Ectodermal cell (in vitro differentiated cells): ENCODE data around the gene CACNA1H.

Experiments used
- H3K27ac ChIP-seq: 2 replicates; pipeline ENCODE4 v1.7.0; 2013; ENCODE audit warnings: mild to moderate bottlenecking, low read depth, low read length; ENCODE audit not compliant: insufficient read depth, poor library complexity, severe bottlenecking
- H3K27me3 ChIP-seq: 2 replicates; pipeline ENCODE4 v1.7.0; 2013; ENCODE audit warnings: mild to moderate bottlenecking, low read length; ENCODE audit not compliant: insufficient read depth, control insufficient read depth, poor library complexity, severe bottlenecking
- H3K36me3 ChIP-seq: one replicate; pipeline ENCODE4 v1.7.0; 2013; ENCODE audit warnings: low read length; ENCODE audit not compliant: control insufficient read depth, insufficient read depth
- H3K4me1 ChIP-seq: one replicate; pipeline ENCODE4 v1.7.0; 2013; ENCODE audit warnings: low read length; ENCODE audit not compliant: control insufficient read depth, insufficient read depth
- H3K4me3 ChIP-seq: 2 replicates; pipeline ENCODE4 v1.7.0; 2013; ENCODE audit warnings: low read depth, low read length, control low read depth; ENCODE audit not compliant: insufficient read depth
- H3K9me3 ChIP-seq: 2 replicates; pipeline ENCODE4 v1.7.0; 2013; ENCODE audit warnings: mild to moderate bottlenecking, low read length, moderate library complexity; ENCODE audit not compliant: control insufficient read depth
- WGBS, 2 experiments: methylation state at CpG; one replicate each; pipeline ENCODE4 v1.1.7; 2013; ENCODE audit warnings: missing lambda C conversion rate in 2 of 2; 5-methylcytosine and 5-hydroxymethylcytosine counted together

CACNA1H gene

DNA sequence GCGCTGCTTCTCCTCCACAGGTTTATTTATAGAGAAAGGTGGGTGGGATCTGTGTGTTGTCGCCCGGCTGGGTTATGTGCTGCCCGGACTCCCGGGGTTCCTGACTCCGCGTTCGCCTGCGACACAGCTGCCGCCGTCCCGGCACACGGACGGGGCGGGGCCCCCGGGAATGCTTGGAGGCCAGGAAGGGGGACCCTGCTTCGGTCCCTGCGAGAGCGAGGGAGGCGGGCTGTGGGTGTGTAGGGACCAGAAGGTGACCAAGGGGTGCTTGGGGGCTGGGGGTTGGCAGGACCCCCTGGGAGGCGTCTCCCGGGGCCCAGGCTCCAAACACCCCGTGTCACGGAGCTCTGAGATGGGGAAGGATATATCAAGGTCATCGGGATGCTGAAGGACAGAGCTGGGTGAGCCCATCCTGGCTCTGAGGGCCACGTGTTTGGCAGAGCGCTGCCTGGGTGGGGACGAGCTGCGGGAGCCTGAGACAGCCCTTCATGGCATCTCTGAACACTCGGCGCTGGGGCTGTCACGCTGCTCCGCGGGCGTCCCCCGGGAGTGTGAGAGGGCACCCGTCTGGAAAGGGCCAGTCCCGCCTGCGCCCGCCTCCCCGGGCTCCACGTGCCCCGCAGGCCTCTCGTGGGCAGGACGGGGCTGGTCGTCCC, 4.2 kb downstream of the CACNA1H start:
- Histone ChIP-seq H3K27ac (no peak overlapping the region), H3K4me1 (peaks cover 32% of the 10 kb centered on the region), H3K9me3 (no peaks in the 10 kb centered on the region), H3K27me3 (peaks cover 8% of the 10 kb centered on the region), H3K4me3 (no peak overlapping the region), H3K36me3 (no peaks in the 10 kb centered on the region)
- WGBS, 2 experiments = 94 to 96% methylated on average over 46 of the region's 46 CpGs

GRCh38 chr16:1157639-1158455, 4.9 kb downstream of the CACNA1H start:
- Histone ChIP-seq H3K36me3 (no peaks in the 10 kb centered on the region), H3K4me3 (no peak overlapping the region), H3K27me3 (peaks cover 8% of the 10 kb centered on the region), H3K9me3 (no peaks in the 10 kb centered on the region), H3K27ac (no peak overlapping the region), H3K4me1 (peaks cover 31% of the 10 kb centered on the region)
- WGBS, 2 experiments = 94 to 95% methylated on average over 40 of the region's 40 CpGs

GRCh38 chr16:1158456-1159324, 5.8 kb downstream of the CACNA1H start:
- WGBS, 2 experiments = 79% methylated on average over 65 of the region's 65 CpGs
- no peaks in the 10 kb centered on the region for H3K36me3 ChIP-seq
- H3K27me3 ChIP-seq = peaks cover 8% of the 10 kb centered on the region
- no peak overlapping the region for H3K4me3 ChIP-seq
- H3K4me1 ChIP-seq = peaks cover 31% of the 10 kb centered on the region
- no peak overlapping the region for H3K27ac ChIP-seq
- no peaks in the 10 kb centered on the region for H3K9me3 ChIP-seq

DNA sequence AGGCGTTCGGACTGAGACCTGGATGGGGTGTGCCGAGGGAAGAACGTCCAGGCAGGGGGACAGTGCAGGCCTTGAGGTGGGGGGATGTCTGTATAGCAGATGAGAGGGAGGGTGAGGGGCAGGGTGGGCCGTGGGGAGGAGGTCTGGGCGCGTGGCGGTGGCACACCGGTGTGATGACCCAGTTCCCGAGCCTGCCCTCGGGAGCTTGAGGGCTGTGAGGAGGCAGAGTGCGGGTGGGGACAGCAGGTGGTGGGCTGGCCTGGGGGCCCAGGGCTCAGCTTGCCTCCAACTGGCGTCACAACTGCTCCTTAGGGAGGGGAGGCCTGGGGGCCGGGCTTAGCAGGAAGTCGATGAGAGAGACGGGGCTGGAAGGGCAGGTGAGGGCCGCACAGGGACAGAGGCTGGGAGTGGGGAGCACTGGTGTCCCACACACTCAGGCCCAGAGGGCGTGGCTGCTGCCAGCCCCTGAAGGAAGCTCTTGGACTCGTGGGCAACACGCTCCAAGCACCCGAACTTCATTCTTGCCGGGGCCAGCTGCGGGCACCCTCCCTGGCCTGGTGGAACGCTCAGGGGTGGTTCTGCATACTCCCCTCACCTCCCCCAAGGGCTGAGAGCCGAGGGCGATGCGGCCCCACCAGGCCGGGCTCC, 6.5 kb downstream of the CACNA1H start:
- H3K9me3 ChIP-seq = no peaks in the 10 kb centered on the region
- H3K27ac ChIP-seq = no peak overlapping the region
- H3K4me3 ChIP-seq = no peak overlapping the region
- no peaks in the 10 kb centered on the region for H3K36me3 ChIP-seq
- H3K27me3 ChIP-seq = peaks cover 1% of the 10 kb centered on the region
- WGBS, 2 experiments = 84% methylated on average over 28 of the region's 28 CpGs
- H3K4me1 ChIP-seq = peaks cover 27% of the 10 kb centered on the region

DNA sequence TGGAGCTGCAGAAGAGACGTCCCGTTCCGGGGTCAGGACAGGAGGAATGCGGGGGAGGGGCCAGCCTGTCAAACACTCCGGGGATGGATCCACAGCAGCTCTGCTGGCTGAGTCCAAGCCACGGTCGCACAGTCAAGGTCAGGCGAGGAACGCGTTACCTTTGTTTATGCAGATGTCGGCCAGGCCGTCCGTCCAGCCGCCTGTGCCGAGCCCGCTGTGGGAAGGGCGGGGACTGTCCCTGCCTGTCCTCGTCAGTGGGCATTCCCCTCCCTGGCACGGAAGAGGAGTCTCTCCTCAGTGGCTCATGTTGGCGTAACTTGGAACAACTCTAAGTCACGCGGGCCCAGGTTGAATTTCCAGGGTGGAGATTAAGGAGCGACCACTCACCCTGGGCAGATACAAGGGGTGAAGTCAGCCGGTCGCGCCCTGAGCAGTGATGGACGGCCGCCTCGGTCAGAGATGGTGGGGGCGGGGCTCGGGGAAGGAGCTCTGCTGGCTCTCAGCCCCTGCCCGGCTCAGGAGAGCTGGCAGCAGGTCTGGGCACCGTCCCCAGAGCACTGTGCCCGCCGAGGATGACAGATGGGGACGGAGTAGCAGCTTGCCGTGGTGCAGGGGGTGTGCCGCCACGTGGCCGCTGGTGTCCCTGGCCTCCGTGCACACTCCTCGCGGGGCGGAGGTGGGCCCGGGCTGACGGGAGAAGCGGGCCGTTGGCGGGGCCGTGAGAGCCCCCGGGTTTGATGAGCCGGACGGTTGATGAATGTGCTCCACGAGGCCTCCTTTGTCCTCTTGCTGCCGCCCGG, 7.3 kb downstream of the CACNA1H start:
- Histone ChIP-seq H3K27ac (no peak overlapping the region), H3K4me1 (peaks cover 21% of the 10 kb centered on the region), H3K36me3 (no peaks in the 10 kb centered on the region), H3K9me3 (no peaks in the 10 kb centered on the region), H3K27me3 (no peaks in the 10 kb centered on the region), H3K4me3 (no peak overlapping the region)
- WGBS, 2 experiments = 84 to 85% methylated on average over 56 of the region's 56 CpGs

GRCh38 chr16:1160773-1161348, 8.0 kb downstream of the CACNA1H start:
- Histone ChIP-seq H3K36me3 (no peaks in the 10 kb centered on the region), H3K27ac (no peak overlapping the region), H3K27me3 (no peaks in the 10 kb centered on the region), H3K4me3 (no peak overlapping the region), H3K9me3 (no peaks in the 10 kb centered on the region), H3K4me1 (peaks cover 21% of the 10 kb centered on the region)
- 95 to 96% methylated on average over 34 of the region's 34 CpGs for WGBS, 2 experiments

DNA sequence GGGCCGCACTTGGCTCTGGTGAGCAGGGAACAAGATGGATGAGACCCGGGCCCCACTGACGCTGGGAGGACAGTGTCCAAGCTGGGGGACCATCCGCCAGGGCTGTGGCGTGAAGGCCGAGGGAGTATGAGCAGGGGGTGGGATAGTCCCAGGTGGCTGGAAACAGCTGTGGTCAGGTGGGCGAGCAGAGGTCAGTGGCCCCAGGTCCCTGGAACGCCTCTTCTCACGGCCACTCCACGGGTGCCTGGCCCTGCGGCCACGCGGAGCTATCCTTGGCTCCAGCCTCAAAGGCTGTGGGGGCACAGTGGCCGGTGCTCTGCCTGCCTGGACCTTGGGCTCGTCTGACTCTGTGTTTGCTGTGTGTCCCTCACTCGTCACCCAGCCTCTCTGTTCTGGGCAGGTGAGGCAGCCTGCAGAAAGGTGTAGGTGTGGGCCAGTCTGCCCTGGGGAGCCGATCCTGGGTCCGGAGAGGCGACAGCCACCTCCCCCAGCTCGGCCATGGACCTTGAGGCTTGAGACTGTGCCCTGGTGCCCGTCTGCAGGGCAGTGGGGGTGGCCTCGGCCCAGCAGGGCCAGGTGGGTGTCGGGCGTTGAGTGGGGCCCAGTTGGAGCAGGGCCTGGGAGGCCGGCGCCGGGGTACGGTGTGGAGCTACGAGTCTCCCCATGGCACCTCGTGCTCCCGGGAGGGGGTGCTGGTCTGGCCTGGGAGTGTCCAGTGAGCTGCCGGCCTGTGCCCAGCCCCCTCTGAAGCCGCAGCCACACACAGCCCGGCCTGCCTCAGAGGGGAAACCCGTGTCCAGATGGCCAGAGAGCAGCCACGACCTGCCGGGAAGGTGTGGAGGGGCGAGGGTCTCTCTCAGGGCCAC, 10.0 kb downstream of the CACNA1H start:
- H3K27ac ChIP-seq = no peak overlapping the region
- H3K4me1 ChIP-seq = peaks cover 24% of the 10 kb centered on the region
- no peaks in the 10 kb centered on the region for H3K36me3 ChIP-seq
- no peaks in the 10 kb centered on the region for H3K9me3 ChIP-seq
- no peak overlapping the region for H3K4me3 ChIP-seq
- 88 to 91% methylated on average over 38 of the region's 38 CpGs for WGBS, 2 experiments
- H3K27me3 ChIP-seq = no peaks in the 10 kb centered on the region

DNA sequence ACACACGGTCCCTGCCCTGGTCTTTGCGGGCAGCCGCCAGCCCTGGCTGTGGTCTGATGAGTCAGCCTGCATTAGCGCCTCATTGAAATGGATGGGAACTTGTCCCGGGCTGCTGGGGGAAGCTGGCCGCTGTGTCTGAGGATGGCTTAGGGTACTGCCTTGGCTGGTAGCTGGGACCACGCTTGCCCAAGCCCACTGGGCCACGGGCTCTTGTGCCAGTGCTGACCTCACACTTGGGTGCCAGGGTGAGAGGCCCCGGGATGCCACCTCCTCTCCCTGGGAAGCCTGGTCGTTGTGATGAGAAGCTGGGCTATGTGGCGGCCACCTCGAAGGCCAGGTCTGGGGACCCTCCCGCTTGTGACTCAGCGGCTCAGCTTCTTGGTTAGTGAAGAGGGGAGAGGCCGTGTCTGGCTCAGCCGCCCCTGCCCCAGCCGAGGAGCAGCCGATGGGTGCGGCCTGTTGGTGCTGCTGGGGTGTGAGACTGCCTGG, 10.7 kb downstream of the CACNA1H start:
- H3K4me1 ChIP-seq = peaks cover 27% of the 10 kb centered on the region
- H3K4me3 ChIP-seq = no peak overlapping the region
- 76 to 85% methylated on average over 19 of the region's 19 CpGs for WGBS, 2 experiments
- H3K36me3 ChIP-seq = no peaks in the 10 kb centered on the region
- no peaks in the 10 kb centered on the region for H3K27me3 ChIP-seq
- H3K27ac ChIP-seq = no peak overlapping the region
- no peaks in the 10 kb centered on the region for H3K9me3 ChIP-seq
